HG03378 (cell line): ENCODE measurements around the gene TMEM168.

Source experiments
- ATAC-seq: cut with Tn5 transposase; IDR thresholded peaks from one replicate; pipeline ENCODE4 v1.9.1; 2021; ENCODE audit warnings: mild to moderate bottlenecking, moderate library complexity; ENCODE audit not compliant: unreplicated experiment

Gene TMEM168

DNA sequence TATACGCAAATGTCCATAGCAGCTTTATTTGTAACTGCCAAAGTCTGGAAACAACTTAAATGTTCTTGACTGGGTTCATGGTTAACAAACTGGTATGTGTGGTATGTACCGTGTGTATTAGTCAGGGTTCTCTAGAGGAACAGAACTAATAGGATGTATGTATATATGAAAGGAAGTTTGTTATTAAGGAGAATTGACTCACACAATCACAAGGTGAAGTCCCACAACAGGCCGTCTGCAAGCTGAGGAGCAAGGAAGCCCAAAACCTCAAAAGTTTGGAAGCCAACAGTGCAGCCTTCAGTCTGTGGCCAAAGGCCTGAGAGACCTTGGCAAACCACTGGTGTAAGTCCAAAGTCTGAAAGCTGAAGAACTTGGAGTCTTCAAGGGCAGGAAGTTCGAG lies 66.8 kb downstream of the TMEM168 start:
- ATAC-seq: no peak

DNA sequence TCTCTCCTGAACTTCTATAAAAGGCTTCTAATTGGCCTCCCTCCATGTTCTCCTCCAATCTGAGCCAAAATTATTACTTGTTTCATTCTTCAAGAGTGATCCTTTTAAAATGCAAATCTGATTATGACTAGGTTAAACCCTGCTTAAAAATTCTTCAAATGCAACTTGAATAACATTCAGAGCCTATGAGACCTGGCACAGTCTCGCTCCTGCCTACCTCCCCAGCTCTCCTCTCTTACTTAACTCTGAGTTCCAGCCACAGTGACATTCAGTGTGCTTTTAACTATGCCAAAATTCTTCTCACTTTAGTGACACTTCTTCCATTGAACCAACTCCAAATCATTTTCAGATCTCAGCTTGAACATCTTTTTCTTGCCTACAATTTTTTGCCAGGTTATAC lies 68.8 kb downstream of the TMEM168 start:
- ATAC-seq: no peak

DNA sequence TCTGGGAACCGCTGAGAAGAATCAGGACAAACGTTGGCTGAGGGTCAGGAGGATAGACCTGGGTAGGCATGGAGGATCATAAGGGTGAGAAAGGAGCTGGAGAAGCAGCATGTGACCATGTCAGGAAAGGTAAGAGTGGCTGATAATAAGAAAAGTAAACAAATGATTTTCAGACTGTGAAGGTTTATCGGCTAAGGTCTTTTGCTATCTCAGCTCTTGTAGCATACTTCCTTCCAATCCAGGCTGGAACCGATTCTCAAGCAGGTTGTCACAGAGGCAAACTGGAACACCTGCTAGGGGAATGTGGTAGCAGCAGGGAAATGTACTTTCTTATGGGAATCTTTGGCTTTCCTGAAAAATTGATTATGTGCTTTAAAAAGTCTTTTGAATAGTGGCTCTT lies 74.7 kb downstream of the TMEM168 start:
- ATAC-seq: no peak

DNA sequence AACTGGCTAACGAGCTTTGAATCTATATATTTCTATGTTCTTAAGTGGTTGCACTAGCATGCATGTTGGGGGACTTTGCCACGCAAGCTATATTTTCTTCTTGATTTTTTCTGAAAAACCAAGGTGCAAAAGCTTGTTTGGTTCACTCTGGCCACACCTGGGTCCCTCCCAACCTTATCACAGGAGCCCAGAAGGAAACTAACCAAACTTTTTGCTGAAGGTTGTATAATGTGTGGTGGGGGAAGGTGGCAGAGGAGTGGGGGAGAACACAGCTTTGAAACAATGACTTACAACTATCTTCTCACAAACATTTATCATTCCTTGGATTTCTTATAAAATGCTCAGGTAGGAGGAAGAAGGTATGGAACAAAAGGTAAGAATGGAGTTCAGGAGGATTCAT lies 75.3 kb downstream of the TMEM168 start:
- ATAC-seq: no peak
